ENCODE measurements around the gene NEK3. TPM values are rescaled to one million over a fixed set of nuclear protein-coding genes. Genes with fewer than 3 reads are reported as not detected.
"Not testable (repeated sequence)": the region's sequence is repeated elsewhere in the genome, so short reads cannot be mapped to it uniquely, and the experiment has no call there.

The NEK3 gene
- polyA plus RNA-seq, 2 donors, result 4.6 to 8.7 TPM

GRCh38 chr13:52171686-52172085 lies 12.3 kb upstream of the NEK3 start:
- H3K4me1 ChIP-seq (ENCODE audit: control insufficient read depth in 2 of 2, insufficient read depth in 2 of 2, low read length in 1 of 2); H3K4me3 ChIP-seq (ENCODE audit: low read depth in 1 of 2, low read length in 2 of 2); H3K27ac ChIP-seq (ENCODE audit: low read depth in 2 of 2, low read length in 1 of 2); H3K9me3 ChIP-seq (ENCODE audit: control insufficient read depth in 2 of 2, insufficient read depth in 1 of 2, low read depth in 1 of 2, low read length in 1 of 2); H3K36me3 ChIP-seq (ENCODE audit: control insufficient read depth in 2 of 2, insufficient read depth in 2 of 2, low read length in 1 of 2); H3K27me3 ChIP-seq (ENCODE audit: control insufficient read depth in 1 of 2, insufficient read depth in 2 of 2, low read length in 2 of 2): not testable (repeated sequence)
- WGBS, 2 donors, result 76 to 86% methylated on average over 1 of the region's 1 CpG

GRCh38 chr13:52170828-52171391 lies 11.5 kb upstream of the NEK3 start:
- H3K27me3 ChIP-seq (ENCODE audit: control insufficient read depth in 1 of 2, insufficient read depth in 2 of 2, low read length in 2 of 2), result not testable (repeated sequence)

DNA sequence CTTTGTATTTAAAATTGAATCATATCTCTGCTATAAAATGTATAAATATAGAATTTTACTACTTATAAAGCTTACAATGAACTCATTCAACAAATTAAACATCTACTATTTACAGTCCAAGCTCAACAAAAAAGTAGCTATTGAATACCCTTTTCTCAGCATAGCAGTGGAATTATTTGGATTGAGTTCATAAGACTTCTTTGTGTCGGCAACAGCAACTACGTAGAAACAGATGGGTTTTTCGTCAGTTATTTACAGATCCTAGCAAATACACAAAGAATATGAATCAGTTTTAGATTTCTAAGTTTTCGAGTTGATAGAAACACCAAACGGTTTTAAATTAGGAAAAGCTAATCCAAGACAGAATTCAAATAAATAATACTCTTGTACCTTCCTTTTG lies 10.4 kb upstream of the NEK3 start:
- Histone ChIP-seq H3K9me3 (ENCODE audit: control insufficient read depth in 2 of 2, insufficient read depth in 1 of 2, low read depth in 1 of 2, low read length in 1 of 2) (no peaks in the 10 kb centered on the region), H3K36me3 (ENCODE audit: control insufficient read depth in 2 of 2, insufficient read depth in 2 of 2, low read length in 1 of 2) (no peaks in the 10 kb centered on the region), H3K4me3 (ENCODE audit: low read depth in 1 of 2, low read length in 2 of 2) (no peak overlapping the region), H3K4me1 (ENCODE audit: control insufficient read depth in 2 of 2, insufficient read depth in 2 of 2, low read length in 1 of 2) (no peaks in the 10 kb centered on the region), H3K27ac (ENCODE audit: low read depth in 2 of 2, low read length in 1 of 2) (no peak overlapping the region), H3K27me3 (ENCODE audit: control insufficient read depth in 1 of 2, insufficient read depth in 2 of 2, low read length in 2 of 2) (no peaks in the 10 kb centered on the region)
- WGBS, 2 donors, result 87 to 89% methylated on average over 5 of the region's 5 CpGs

More at GRCh38 chr13:52170828-52171391, 11.5 kb upstream of the NEK3 start:
- 75 to 80% methylated on average over 1 of the region's 1 CpG for WGBS, 2 donors
- not testable (repeated sequence) for H3K9me3 ChIP-seq (ENCODE audit: control insufficient read depth in 2 of 2, insufficient read depth in 1 of 2, low read depth in 1 of 2, low read length in 1 of 2); H3K27ac ChIP-seq (ENCODE audit: low read depth in 2 of 2, low read length in 1 of 2); H3K4me1 ChIP-seq (ENCODE audit: control insufficient read depth in 2 of 2, insufficient read depth in 2 of 2, low read length in 1 of 2); H3K4me3 ChIP-seq (ENCODE audit: low read depth in 1 of 2, low read length in 2 of 2); H3K36me3 ChIP-seq (ENCODE audit: control insufficient read depth in 2 of 2, insufficient read depth in 2 of 2, low read length in 1 of 2)

DNA sequence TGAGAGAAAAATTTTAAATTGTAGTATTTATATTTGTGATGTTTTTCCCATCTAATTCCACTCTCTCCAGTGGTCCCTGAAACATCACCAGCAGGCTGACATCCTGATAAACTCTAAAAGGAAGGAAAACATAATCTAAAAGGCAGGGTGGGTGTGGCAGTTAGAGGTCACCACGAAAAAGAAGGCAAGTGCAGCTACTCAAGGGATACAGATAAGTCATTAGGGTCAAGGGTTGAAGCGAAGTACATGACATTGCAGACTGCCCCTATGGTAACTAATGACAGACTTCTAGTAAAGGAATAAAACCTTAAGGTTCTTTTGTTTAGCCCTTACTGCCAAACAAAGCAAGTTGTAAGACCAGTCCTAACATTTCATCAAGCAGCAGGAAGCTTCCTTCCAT lies 6.0 kb upstream of the NEK3 start:
- 58 to 62% methylated on average over 2 of the region's 2 CpGs for WGBS, 2 donors
- Histone ChIP-seq H3K36me3 (ENCODE audit: control insufficient read depth in 2 of 2, insufficient read depth in 2 of 2, low read length in 1 of 2) (no peaks in the 10 kb centered on the region), H3K27ac (ENCODE audit: low read depth in 2 of 2, low read length in 1 of 2) (no peak overlapping the region), H3K4me3 (ENCODE audit: low read depth in 1 of 2, low read length in 2 of 2) (no peak overlapping the region), H3K4me1 (ENCODE audit: control insufficient read depth in 2 of 2, insufficient read depth in 2 of 2, low read length in 1 of 2) (no peaks in the 10 kb centered on the region), H3K9me3 (ENCODE audit: control insufficient read depth in 2 of 2, insufficient read depth in 1 of 2, low read depth in 1 of 2, low read length in 1 of 2) (no peaks in the 10 kb centered on the region), H3K27me3 (ENCODE audit: control insufficient read depth in 1 of 2, insufficient read depth in 2 of 2, low read length in 2 of 2) (no peaks in the 10 kb centered on the region)

DNA sequence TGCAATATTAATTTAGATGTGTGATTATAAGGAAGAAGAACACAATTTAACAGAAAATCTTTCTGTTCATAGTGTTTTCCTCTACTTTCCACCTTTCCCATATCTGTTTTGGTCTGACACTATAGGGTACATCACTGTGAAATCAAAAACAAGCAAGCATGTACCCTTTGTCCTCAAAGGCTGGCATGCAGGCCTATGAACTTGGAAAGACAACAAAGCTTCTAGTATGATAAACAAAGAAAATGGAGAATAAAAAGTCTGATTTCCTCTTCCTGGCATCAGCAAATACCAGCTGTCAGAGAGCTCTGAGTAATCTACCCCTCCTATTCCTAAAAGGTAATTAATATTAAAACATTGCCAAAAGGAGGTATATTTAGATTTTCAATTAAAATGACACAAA lies 5.6 kb upstream of the NEK3 start:
- Histone ChIP-seq H3K4me3 (ENCODE audit: low read depth in 1 of 2, low read length in 2 of 2) (no peak overlapping the region), H3K36me3 (ENCODE audit: control insufficient read depth in 2 of 2, insufficient read depth in 2 of 2, low read length in 1 of 2) (no peaks in the 10 kb centered on the region), H3K27ac (ENCODE audit: low read depth in 2 of 2, low read length in 1 of 2) (no peak overlapping the region), H3K9me3 (ENCODE audit: control insufficient read depth in 2 of 2, insufficient read depth in 1 of 2, low read depth in 1 of 2, low read length in 1 of 2) (no peaks in the 10 kb centered on the region), H3K27me3 (ENCODE audit: control insufficient read depth in 1 of 2, insufficient read depth in 2 of 2, low read length in 2 of 2) (no peaks in the 10 kb centered on the region), H3K4me1 (ENCODE audit: control insufficient read depth in 2 of 2, insufficient read depth in 2 of 2, low read length in 1 of 2) (no peaks in the 10 kb centered on the region)

- not testable (repeated sequence) for H3K9me3 ChIP-seq (ENCODE audit: control insufficient read depth in 2 of 2, insufficient read depth in 1 of 2, low read depth in 1 of 2, low read length in 1 of 2); H3K27ac ChIP-seq (ENCODE audit: low read depth in 2 of 2, low read length in 1 of 2); H3K27me3 ChIP-seq (ENCODE audit: control insufficient read depth in 1 of 2, insufficient read depth in 2 of 2, low read length in 2 of 2); H3K4me3 ChIP-seq (ENCODE audit: low read depth in 1 of 2, low read length in 2 of 2); H3K4me1 ChIP-seq (ENCODE audit: control insufficient read depth in 2 of 2, insufficient read depth in 2 of 2, low read length in 1 of 2); H3K36me3 ChIP-seq (ENCODE audit: control insufficient read depth in 2 of 2, insufficient read depth in 2 of 2, low read length in 1 of 2)
- 80 to 88% methylated on average over 3 of the region's 3 CpGs for WGBS, 2 donors
These were observed 4.5 kb upstream of the NEK3 start for GRCh38 chr13:52163878-52164277.

DNA sequence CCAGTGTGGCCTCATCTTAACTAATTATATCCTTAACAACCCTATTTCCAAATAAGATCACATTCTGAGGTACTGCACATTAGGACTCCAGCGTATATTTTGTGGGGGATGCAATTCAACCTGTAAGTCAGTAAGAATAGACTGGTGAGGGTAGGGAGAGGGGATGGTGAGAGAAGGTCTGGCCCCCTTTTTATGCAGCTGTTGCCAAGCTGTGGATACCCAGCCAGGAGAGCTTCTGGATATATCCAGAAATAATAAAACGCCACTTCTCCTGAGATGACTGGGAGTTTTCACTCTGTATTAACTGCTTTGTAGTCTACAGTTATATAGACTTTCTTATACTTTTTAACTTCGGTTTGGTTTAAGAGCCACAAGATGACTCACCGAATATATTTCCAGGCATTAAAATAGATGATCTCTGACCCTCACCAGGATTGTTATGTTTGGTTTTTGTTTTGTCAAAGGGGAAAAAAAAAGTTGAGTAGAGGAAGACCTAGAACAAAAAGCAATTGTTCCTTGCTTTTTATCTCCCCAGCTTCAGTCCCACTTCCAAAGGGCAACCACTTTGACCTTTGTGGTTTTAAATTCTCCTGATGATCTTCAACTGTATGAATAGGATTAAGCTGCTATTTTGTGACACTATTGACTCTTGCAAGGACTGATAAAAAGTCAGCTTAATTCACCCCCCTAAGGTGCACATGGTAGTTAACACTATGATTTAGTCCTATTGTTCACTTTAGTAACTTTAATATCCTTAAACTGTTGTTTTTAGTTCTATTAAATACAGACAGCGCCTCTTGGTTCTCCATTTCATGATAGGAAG lies 3.1 kb upstream of the NEK3 start:
- H3K27me3 ChIP-seq (ENCODE audit: control insufficient read depth in 1 of 2, insufficient read depth in 2 of 2, low read length in 2 of 2), result no peaks in the 10 kb centered on the region
- peaks cover 0 to 3% of the 10 kb centered on the region in 2 donors for H3K4me1 ChIP-seq (ENCODE audit: control insufficient read depth in 2 of 2, insufficient read depth in 2 of 2, low read length in 1 of 2)
- H3K36me3 ChIP-seq (ENCODE audit: control insufficient read depth in 2 of 2, insufficient read depth in 2 of 2, low read length in 1 of 2), result no peaks in the 10 kb centered on the region
- 58 to 62% methylated on average over 5 of the region's 5 CpGs for WGBS, 2 donors
- H3K27ac ChIP-seq (ENCODE audit: low read depth in 2 of 2, low read length in 1 of 2), result peak overlapping the region in 1 of 2 donors; percentile 33
- no peaks in the 10 kb centered on the region for H3K9me3 ChIP-seq (ENCODE audit: control insufficient read depth in 2 of 2, insufficient read depth in 1 of 2, low read depth in 1 of 2, low read length in 1 of 2)
- no peak overlapping the region for H3K4me3 ChIP-seq (ENCODE audit: low read depth in 1 of 2, low read length in 2 of 2)

DNA sequence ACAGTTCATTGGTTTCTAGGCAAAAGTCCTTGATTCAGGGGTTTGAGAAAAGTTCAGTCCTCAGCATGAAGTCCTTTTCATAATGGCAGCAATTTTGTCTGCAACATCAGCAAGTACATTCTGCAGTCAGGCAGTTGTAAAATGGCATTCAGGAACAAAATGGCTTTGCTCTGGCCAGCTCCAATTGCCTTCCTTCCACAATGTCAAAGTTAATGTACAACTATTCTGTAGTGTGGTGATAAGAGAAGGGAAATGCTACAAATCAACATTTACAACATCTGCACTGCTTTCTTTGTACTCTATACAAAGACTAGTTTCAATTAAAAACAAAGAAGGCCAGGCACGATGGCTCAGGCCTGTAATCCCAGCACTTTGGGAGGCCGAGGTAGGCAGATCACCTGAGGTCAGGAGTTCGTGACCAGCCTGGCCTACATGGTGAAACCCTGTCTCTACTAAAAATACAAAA lies 1.8 kb upstream of the NEK3 start:
- Histone ChIP-seq H3K4me3 (ENCODE audit: low read depth in 1 of 2, low read length in 2 of 2) (no peak overlapping the region), H3K4me1 (ENCODE audit: control insufficient read depth in 2 of 2, insufficient read depth in 2 of 2, low read length in 1 of 2) (peaks cover 0 to 3% of the 10 kb centered on the region in 2 donors), H3K27me3 (ENCODE audit: control insufficient read depth in 1 of 2, insufficient read depth in 2 of 2, low read length in 2 of 2) (no peaks in the 10 kb centered on the region), H3K9me3 (ENCODE audit: control insufficient read depth in 2 of 2, insufficient read depth in 1 of 2, low read depth in 1 of 2, low read length in 1 of 2) (no peaks in the 10 kb centered on the region), H3K27ac (ENCODE audit: low read depth in 2 of 2, low read length in 1 of 2) (no peak overlapping the region), H3K36me3 (ENCODE audit: control insufficient read depth in 2 of 2, insufficient read depth in 2 of 2, low read length in 1 of 2) (no peaks in the 10 kb centered on the region)
- 69 to 82% methylated on average over 3 of the region's 3 CpGs for WGBS, 2 donors

DNA sequence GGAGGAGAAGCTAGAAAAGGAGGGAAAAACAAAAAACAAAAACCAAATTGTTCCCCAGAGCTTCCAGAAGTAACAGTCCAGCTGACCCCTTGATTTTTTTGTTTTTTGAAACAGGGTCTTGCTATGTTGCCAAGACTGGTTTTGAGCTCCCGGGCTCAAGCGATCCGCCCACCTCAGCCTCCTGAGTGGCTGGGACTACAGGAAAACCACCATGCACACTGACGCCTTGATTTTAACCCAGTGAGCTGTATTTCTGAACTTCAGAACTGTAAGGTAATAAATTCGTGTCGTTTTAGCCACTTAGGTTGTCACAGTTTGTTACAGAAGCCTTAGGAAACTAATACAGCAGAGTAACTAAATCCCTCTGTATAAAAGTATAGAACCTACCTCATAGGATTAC lies 1.1 kb upstream of the NEK3 start:
- no peaks in the 10 kb centered on the region for H3K36me3 ChIP-seq (ENCODE audit: control insufficient read depth in 2 of 2, insufficient read depth in 2 of 2, low read length in 1 of 2)
- WGBS, 2 donors, result 76 to 89% methylated on average over 6 of the region's 6 CpGs
- no peak overlapping the region for H3K27ac ChIP-seq (ENCODE audit: low read depth in 2 of 2, low read length in 1 of 2)
- H3K4me1 ChIP-seq (ENCODE audit: control insufficient read depth in 2 of 2, insufficient read depth in 2 of 2, low read length in 1 of 2), result peaks cover 0 to 3% of the 10 kb centered on the region in 2 donors
- no peaks in the 10 kb centered on the region for H3K27me3 ChIP-seq (ENCODE audit: control insufficient read depth in 1 of 2, insufficient read depth in 2 of 2, low read length in 2 of 2)
- H3K9me3 ChIP-seq (ENCODE audit: control insufficient read depth in 2 of 2, insufficient read depth in 1 of 2, low read depth in 1 of 2, low read length in 1 of 2), result no peaks in the 10 kb centered on the region
- H3K4me3 ChIP-seq (ENCODE audit: low read depth in 1 of 2, low read length in 2 of 2), result no peak overlapping the region

GRCh38 chr13:52160053-52160452 lies 656 bp upstream of the NEK3 start:
- H3K36me3 ChIP-seq (ENCODE audit: control insufficient read depth in 2 of 2, insufficient read depth in 2 of 2, low read length in 1 of 2), result no peaks in the 10 kb centered on the region
- WGBS, 2 donors, result 98% methylated on average over 6 of the region's 6 CpGs
- H3K4me3 ChIP-seq (ENCODE audit: low read depth in 1 of 2, low read length in 2 of 2), result no peak overlapping the region
- no peaks in the 10 kb centered on the region for H3K27me3 ChIP-seq (ENCODE audit: control insufficient read depth in 1 of 2, insufficient read depth in 2 of 2, low read length in 2 of 2)
- H3K27ac ChIP-seq (ENCODE audit: low read depth in 2 of 2, low read length in 1 of 2), result no peak overlapping the region
- H3K9me3 ChIP-seq (ENCODE audit: control insufficient read depth in 2 of 2, insufficient read depth in 1 of 2, low read depth in 1 of 2, low read length in 1 of 2), result no peaks in the 10 kb centered on the region
- peaks cover 0 to 3% of the 10 kb centered on the region in 2 donors for H3K4me1 ChIP-seq (ENCODE audit: control insufficient read depth in 2 of 2, insufficient read depth in 2 of 2, low read length in 1 of 2)

All from esophagus (tissue), 2 donors.